GM19452 (cell line): Measurements from ENCODE around the gene IRF8.

ENCODE experiments used
- ATAC-seq: cut with Tn5 transposase; IDR thresholded peaks from one replicate; pipeline ENCODE4 v1.9.1; 2021; ENCODE audit not compliant: unreplicated experiment

IRF8 gene

DNA sequence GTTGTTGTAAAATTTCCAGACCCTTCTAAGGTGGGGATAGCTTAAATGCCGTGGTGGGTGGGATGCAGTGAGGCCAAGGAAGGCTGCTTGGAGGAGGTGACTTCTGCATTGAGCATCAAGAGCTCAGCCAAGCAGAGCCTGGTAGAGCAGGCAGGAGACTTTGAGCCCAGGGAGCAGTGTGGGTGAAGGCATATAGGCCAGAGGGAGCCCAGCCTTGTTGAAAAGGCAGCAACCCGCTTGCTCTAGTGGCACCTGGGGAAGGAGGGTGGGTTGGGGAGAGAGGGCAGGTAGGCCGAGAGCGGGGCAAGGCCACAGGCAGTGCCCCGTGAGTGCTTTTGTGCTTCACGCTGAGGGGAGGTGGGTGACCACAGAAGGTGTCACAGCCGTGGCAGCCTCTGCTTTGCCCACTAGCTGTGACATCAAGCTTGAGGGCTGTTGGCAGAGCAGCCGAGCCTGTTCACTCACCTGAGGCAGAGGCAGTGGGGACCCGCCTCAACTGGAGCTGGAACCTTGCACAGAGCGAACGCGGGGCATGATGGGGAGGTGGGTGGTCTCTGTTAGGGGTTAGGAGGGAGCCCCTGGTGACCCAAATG lies 56.1 kb downstream of the IRF8 start:
- ATAC-seq: no peak

- ATAC-seq: no peak
Observed at GRCh38 chr16:85955566-85955965, 56.6 kb downstream of the IRF8 start.

DNA sequence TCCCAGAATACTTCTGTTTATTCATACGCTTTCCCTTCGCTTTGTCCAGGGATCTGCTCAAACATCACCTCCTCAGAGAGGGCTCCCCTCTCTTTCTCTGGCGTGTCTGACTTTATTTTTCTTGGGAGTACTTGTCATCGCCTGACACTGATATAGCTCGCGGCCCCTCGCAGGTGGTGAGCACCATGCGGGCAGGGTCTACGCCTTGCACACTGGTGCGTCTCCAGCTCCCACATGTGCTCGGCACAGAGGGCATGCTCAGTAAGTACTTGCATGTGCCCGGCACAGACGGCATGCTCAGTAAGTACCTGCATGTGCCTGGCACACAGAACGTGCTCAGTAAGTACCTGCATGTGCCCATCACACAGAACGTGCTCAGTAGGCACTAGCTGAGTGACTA lies 57.5 kb downstream of the IRF8 start:
- no peak for ATAC-seq

- ATAC-seq: no peak
Observed at GRCh38 chr16:85958731-85959130, 59.8 kb downstream of the IRF8 start.

GRCh38 chr16:85959686-85960085 lies 60.7 kb downstream of the IRF8 start:
- no peak for ATAC-seq

DNA sequence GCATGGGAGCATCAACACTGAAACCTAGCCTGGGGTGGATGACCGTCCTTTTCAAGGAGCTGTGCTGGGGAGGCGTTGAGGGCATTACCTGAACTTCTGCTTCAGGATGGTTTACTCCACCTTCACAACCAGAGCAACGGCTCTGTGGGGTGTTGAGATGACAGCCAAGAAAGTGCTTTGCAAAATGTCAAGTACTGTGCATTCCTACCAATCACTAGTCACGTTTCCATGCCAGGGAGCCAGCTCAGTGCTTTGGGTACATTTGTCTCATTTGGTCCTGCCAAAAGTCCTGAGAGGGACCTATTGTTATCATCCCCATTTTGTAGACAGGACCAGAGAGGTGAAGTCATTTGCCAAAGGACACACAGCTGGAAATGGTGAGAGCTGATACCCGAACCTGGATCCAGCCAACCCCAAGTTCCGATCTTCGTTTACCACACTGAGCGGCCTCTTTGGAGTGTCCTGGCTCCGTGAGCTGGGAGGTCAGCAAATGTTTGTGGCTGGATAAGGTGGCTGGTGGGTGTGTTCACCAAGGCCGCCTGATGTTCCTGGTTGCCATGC lies 61.6 kb downstream of the IRF8 start:
- no peak for ATAC-seq

GRCh38 chr16:85961988-85962915 lies 63.3 kb downstream of the IRF8 start:
- no peak for ATAC-seq

GRCh38 chr16:85963753-85964285 lies 64.9 kb downstream of the IRF8 start:
- ATAC-seq: no peak

- no peak for ATAC-seq
Observed at GRCh38 chr16:85965125-85965524, 66.2 kb downstream of the IRF8 start.

DNA sequence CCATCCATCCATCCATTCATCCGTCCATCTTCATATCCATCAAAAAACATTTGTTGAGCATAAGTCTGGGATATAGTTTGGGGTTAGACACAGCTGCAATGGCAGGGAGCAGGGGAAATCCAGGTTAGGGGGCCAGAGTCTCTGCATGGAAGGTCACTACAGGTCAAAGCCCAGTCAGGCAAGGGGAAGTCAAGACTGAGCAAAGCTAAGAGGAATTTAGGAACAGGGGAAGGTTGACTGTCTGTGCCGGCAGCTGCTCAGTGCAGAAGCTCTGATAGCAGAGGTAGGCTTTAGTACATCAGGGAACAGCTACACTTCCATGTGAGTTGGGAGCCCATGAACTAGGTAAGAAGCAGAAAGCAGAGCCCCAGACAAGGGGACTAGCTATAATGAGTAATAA lies 68.1 kb downstream of the IRF8 start:
- no peak for ATAC-seq

GRCh38 chr16:85968041-85968920 lies 69.3 kb downstream of the IRF8 start:
- ATAC-seq: no peak

GRCh38 chr16:85969159-85969558 lies 70.2 kb downstream of the IRF8 start:
- ATAC-seq: no peak

DNA sequence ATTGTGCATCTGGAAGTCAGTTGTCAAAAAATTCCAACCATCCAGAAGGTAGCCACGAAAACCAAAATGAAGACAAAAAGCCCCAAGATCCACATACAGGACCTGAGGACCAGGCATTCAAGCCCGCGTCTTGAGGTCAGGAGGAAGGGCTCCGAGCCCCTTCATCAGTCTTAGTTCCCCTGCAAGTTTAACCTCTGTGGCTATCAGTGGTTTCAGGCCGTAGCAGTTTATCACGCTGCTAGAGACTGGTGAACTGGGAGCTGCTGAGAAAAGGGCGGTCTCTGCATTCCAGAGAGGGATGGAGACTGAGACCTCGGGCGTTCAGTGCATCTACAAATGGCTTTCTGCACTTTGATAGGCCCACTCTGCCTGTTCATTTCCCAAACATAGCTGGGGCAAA lies 70.6 kb downstream of the IRF8 start:
- no peak for ATAC-seq

GRCh38 chr16:85970016-85970733 lies 71.2 kb downstream of the IRF8 start:
- ATAC-seq: no peak

DNA sequence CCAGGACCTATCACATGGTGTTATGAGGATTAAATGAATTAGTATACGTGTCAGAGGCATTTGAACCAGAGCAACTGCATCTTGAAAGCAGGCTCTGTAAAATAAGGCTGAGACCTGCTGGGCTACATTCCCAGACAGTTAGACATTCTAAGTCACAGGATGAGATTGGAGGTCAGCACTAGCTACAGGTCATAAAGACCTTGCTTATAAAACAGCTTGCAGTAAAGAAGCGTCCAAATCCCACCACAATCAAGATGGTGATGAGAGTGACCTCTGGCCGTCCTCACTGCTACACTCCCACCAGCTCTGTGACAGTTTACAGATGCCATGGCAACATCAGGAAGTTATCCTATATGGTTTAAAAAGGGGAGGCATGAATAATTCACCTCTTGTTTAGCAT lies 71.8 kb downstream of the IRF8 start:
- no peak for ATAC-seq
